GM12878 (cell line): ENCODE results near the gene MAGI2. TPM values are rescaled to one million over a fixed set of nuclear protein-coding genes. Genes with fewer than 3 reads are reported as not detected.

Source experiments
- ATAC-seq: fragments of 200-7000 bp; cut with Tn5 transposase; 3 replicates; pipeline ENCODE4 v1.9.1; 2020; ENCODE audit warnings: mild to moderate bottlenecking, moderate library complexity
- BruUV-seq: library from RNA; stranded (reverse); fragments of 400-500 nt; replicated peaks from 2 replicates; lab custom pipeline; 2021; lab: Mats Ljungman, UMichigan
- CTCF ChIA-PET: fragments of 300-600 bp; sonication (Branson Sonifier 250); formaldehyde crosslinking; extraction: SDS; loops from one replicate; lab custom pipeline; 2021; ENCODE audit warnings: inconsistent platforms; lab: Yijun Ruan, JAX
- POLR2A ChIA-PET: fragments of 350-600 bp; formaldehyde crosslinking; extraction: SDS; loops from one replicate; lab custom pipeline; 2021; ENCODE audit warnings: inconsistent platforms; lab: Charles Lee
- RAD21 ChIA-PET: fragments of 300-600 bp; sonication (Branson Sonifier 250); formaldehyde crosslinking; loops from one replicate; lab custom pipeline; 2023; ENCODE audit warnings: antibody characterized with exemption; ENCODE audit not compliant: unreplicated experiment; lab: Charles Lee
- SMC1A ChIA-PET: fragments of 300-600 bp; sonication (Branson Sonifier 250); formaldehyde crosslinking; loops from one replicate; lab custom pipeline; 2023; ENCODE audit not compliant: unreplicated experiment, uncharacterized antibody; lab: Charles Lee
- DNase-seq: peaks from one replicate; pipeline ENCODE4 v3.0.0-alpha.2; 2011; ENCODE audit warnings: low read depth, low spot score
- FAIRE-seq: peaks from 3 replicates; lab custom pipeline; 2011; peaks lifted over from hg19 to GRCh38; lab: Jason Lieb, UNC
- H2AFZ ChIP-seq: 2 replicates; pipeline ENCODE4 v1.6.0; 2011; ENCODE audit warnings: low read depth, low read length, control low read depth; ENCODE audit not compliant: control insufficient read depth
- H3K27ac ChIP-seq: 2 replicates; pipeline ENCODE4 v1.5.1; 2011; ENCODE audit warnings: control low read depth; ENCODE audit not compliant: control insufficient read depth, insufficient read depth
- H3K27me3 ChIP-seq, 2 experiments: replicated peaks in 1 of 2; 2 replicates each; pipeline versions ENCODE4 v1.6.0 to v1.6.1; 2011; ENCODE audit warnings: low read length in 1 of 2; ENCODE audit not compliant: control insufficient read depth in 2 of 2, insufficient read depth in 2 of 2
- H3K36me3 ChIP-seq, 2 experiments: 2 replicates each; pipeline ENCODE4 v1.5.1; 2011; ENCODE audit warnings: low read length in 1 of 2; ENCODE audit not compliant: control insufficient read depth in 2 of 2, insufficient read depth in 2 of 2
- H3K4me1 ChIP-seq: 2 replicates; pipeline ENCODE4 v1.6.1; 2011; ENCODE audit warnings: mild to moderate bottlenecking, low read length, moderate library complexity, mixed read lengths; ENCODE audit not compliant: control insufficient read depth, insufficient read depth
- H3K4me2 ChIP-seq: 2 replicates; pipeline ENCODE4 v1.6.0; 2011; ENCODE audit warnings: control low read depth; ENCODE audit not compliant: control insufficient read depth, insufficient read depth
- H3K4me3 ChIP-seq: fragments of 200-600 bp; sonication (generic); 2 replicates; pipeline ENCODE4 v1.5.1; 2016
- H3K79me2 ChIP-seq: 2 replicates; pipeline ENCODE4 v1.6.0; 2011; ENCODE audit warnings: low read length; ENCODE audit not compliant: control insufficient read depth, insufficient read depth
- H3K9ac ChIP-seq: 2 replicates; pipeline ENCODE4 v1.8.0; 2011; ENCODE audit warnings: low read length, control low read depth, mixed read lengths; ENCODE audit not compliant: control insufficient read depth, insufficient read depth
- H3K9me3 ChIP-seq: replicated peaks from 3 replicates; pipeline ENCODE4 v1.5.1; 2011; ENCODE audit warnings: mild to moderate bottlenecking, low read length; ENCODE audit not compliant: control insufficient read depth, insufficient read depth
- H4K20me1 ChIP-seq: 2 replicates; pipeline ENCODE4 v1.6.0; 2011; ENCODE audit not compliant: control insufficient read depth, insufficient read depth
- CTCF ChIP-seq, 3 experiments: IDR thresholded peaks in 2 of 3; conservative IDR thresholded peaks in 1 of 3; 2 replicates each; pipeline ENCODE4 v1.5.1; 2011; ENCODE audit warnings: low read depth in 3 of 3, low read length in 3 of 3, mild to moderate bottlenecking in 3 of 3, control low read depth in 2 of 3, moderate library complexity in 2 of 3, inconsistent platforms in 1 of 3, mixed read lengths in 1 of 3; ENCODE audit not compliant: control insufficient read depth in 2 of 3, insufficient read depth in 1 of 3; ENCODE audit errors: extremely low read depth in 1 of 3
- IRF4 ChIP-seq: IDR thresholded peaks from 2 replicates; pipeline ENCODE4 v1.6.1; 2011; ENCODE audit warnings: low read depth, low read length
- NBN ChIP-seq: fragments of 450-650 bp; IDR thresholded peaks from 2 replicates; pipeline ENCODE4 v1.6.1; 2016
- RAD21 ChIP-seq: IDR thresholded peaks from 2 replicates; pipeline ENCODE4 v1.6.1; 2011; ENCODE audit warnings: mild to moderate bottlenecking, low read depth, low read length, moderate library complexity; ENCODE audit not compliant: insufficient read depth
- TCF12 ChIP-seq: IDR thresholded peaks from 2 replicates; pipeline ENCODE4 v1.6.1; 2011; ENCODE audit warnings: low read depth, mild to moderate bottlenecking, low read length
- WGBS: methylation state at CpG from one replicate; pipeline ENCODE4 v1.1.6; 2016; ENCODE audit warnings: low lambda C conversion rate; ENCODE audit not compliant: insufficient replicate concordance, insufficient coverage; ENCODE audit errors: missing lambda C conversion rate; 5-methylcytosine and 5-hydroxymethylcytosine counted together
- in situ Hi-C: fragments of 300-500 bp; cut with MboI; formaldehyde crosslinking; loops from 9 replicates; pipeline ENCODE4 v1.14.3; 2018; ENCODE audit warnings: mixed read lengths
- intact Hi-C: fragments of 100-400 bp; cut with micrococcal nuclease; formaldehyde crosslinking; loops from one replicate; pipeline ENCODE4 v1.14.2; 2022; ENCODE audit not compliant: unreplicated experiment
- polyA plus RNA-seq, 11 experiments: library from polyadenylated mRNA; depleted of rRNA in 4 of 11; unstranded in 6 of 11; stranded (reverse) in 5 of 11; fragments of >200 nt; fragmentation: Nextera tagmentation in 4 of 11; fragmentation: Illumina TruSeq in 1 of 11; extraction: Ambion mirVana in 4 of 11; extraction: Trizol in 1 of 11; gene quantifications; 1 replicate in 1 of 11; 2 replicates in 10 of 11; pipeline versions ENCODE4 v1.2.1 to v1.2.3, GENCODE V29; 2011 to 2016; ENCODE audit warnings: inconsistent platforms in 2 of 11, missing spikeins in 2 of 11, low read depth in 1 of 11
- total RNA-seq, 4 experiments: library from RNA; depleted of rRNA in 3 of 4; stranded (reverse); fragments of >200 nt in 3 of 4; fragmentation: Illumina TruSeq in 1 of 4; extraction: Trizol in 1 of 4; gene quantifications; 2 replicates each; pipeline versions ENCODE4 v1.2.1 to v1.2.3, GENCODE V29; 2013 to 2021

The MAGI2 gene
- total and polyA plus RNA-seq, 10 of the 15 experiments (the other 5 are each of a cell fraction or from before 2014, with no cell fraction given), result 0.01 to 0.31 (median 0.05) TPM; not detected in 2

- Histone ChIP-seq H3K4me1 (no peaks in the 10 kb centered on the region), H3K79me2 (no peaks in the 10 kb centered on the region), H3K4me2 (no peak overlapping the region), H3K9me3 (no peaks in the 10 kb centered on the region), H3K9ac (no peak overlapping the region), H4K20me1 (no peaks in the 10 kb centered on the region), H3K36me3 (no peaks in the 10 kb centered on the region), H2AFZ (no peak overlapping the region), H3K27me3 (no peaks in the 10 kb centered on the region), H3K4me3 (no peak overlapping the region), H3K27ac (no peak overlapping the region)
- 16% methylated on average over 9 of the region's 9 CpGs for WGBS
- CTCF ChIA-PET, result interaction anchor here (0.6 to 0.7 kb wide), 4 partner anchors 33 to 395 kb away, joined by 3 read pairs; no protein-coding TSS in a partner anchor
- ATAC-seq, result peak; percentile 61
- in situ Hi-C loops, result no loop called here
- DNase-seq, result no peak
- SMC1A ChIA-PET, result interaction anchor here (0.6 kb wide), 1 partner anchor 228 kb away, joined by 4 read pairs; no protein-coding TSS in a partner anchor
- RAD21 ChIA-PET, result no interaction called here
- TF ChIP-seq TCF12 (no peak), IRF4 (no peak), CTCF (IDR thresholded peaks at IDR 0.05 in 2 of 3, conservative IDR thresholded peaks at IDR 0.05 in 1 of 3; ENCODE audit: control insufficient read depth in 2 of 3, extremely low read depth in 1 of 3, insufficient read depth in 1 of 3, low read depth in 3 of 3, low read length in 3 of 3) (peak; percentile 30 to 44 (median 38); a peak in 4 of 6 replicates), NBN (no peak), RAD21 (0 out of 2 replicates have a peak, but pooled peaks have one; percentile 20)
- no peak for FAIRE-seq
- POLR2A ChIA-PET, result no interaction called here
- intact Hi-C loops, result no loop called here
- no TSS peak for BruUV-seq
These were observed 1227.3 kb downstream of the MAGI2 start for GRCh38 chr7:78226059-78226719.
